Skeletal muscle tissue (tissue), 4 donors: ENCODE measurements around the gene GALNT14. TPM values are rescaled to one million over a fixed set of nuclear protein-coding genes. Genes with fewer than 3 reads are reported as not detected.
A peak's percentile ranks its signal among the peaks of the same experiment; 100 is the strongest.

ENCODE experiments used
- H3K27ac ChIP-seq: one replicate; pipeline ENCODE4 v1.7.0; 2013; ENCODE audit warnings: mild to moderate bottlenecking, low read depth, low read length, inconsistent platforms
- H3K27me3 ChIP-seq, 3 donors: one replicate each; pipeline ENCODE4 v1.7.0; 2013; ENCODE audit warnings: low read length in 3 of 3; ENCODE audit not compliant: control insufficient read depth in 3 of 3, insufficient read depth in 3 of 3
- H3K36me3 ChIP-seq, 3 donors: one replicate each; pipeline ENCODE4 v1.7.0; 2013; ENCODE audit warnings: low read length in 3 of 3; ENCODE audit not compliant: control insufficient read depth in 3 of 3, insufficient read depth in 3 of 3
- H3K4me1 ChIP-seq, 3 donors: one replicate each; pipeline ENCODE4 v1.7.0; 2013; ENCODE audit warnings: low read length in 3 of 3, mild to moderate bottlenecking in 3 of 3; ENCODE audit not compliant: control insufficient read depth in 3 of 3, insufficient read depth in 3 of 3
- H3K4me3 ChIP-seq, 3 donors: one replicate each; pipeline ENCODE4 v1.7.0; 2013; ENCODE audit warnings: low read length in 3 of 3
- H3K9ac ChIP-seq, 3 donors: one replicate each; pipeline ENCODE4 v1.7.0; 2013; ENCODE audit warnings: low read length in 3 of 3, mild to moderate bottlenecking in 3 of 3, moderate library complexity in 2 of 3, low read depth in 1 of 3
- H3K9me3 ChIP-seq, 3 donors: one replicate each; pipeline ENCODE4 v1.7.0; 2013; ENCODE audit warnings: low read length in 3 of 3; ENCODE audit not compliant: control insufficient read depth in 3 of 3
- total RNA-seq: library from RNA; depleted of rRNA; stranded (reverse); fragments of >200 nt; gene quantifications from one replicate; pipeline ENCODE4 v1.2.3, GENCODE V29; 2014
- donor health status: Osteomylitis.

Gene GALNT14
- total RNA-seq, 1 donor from 2014 or later = 2.1 TPM

DNA sequence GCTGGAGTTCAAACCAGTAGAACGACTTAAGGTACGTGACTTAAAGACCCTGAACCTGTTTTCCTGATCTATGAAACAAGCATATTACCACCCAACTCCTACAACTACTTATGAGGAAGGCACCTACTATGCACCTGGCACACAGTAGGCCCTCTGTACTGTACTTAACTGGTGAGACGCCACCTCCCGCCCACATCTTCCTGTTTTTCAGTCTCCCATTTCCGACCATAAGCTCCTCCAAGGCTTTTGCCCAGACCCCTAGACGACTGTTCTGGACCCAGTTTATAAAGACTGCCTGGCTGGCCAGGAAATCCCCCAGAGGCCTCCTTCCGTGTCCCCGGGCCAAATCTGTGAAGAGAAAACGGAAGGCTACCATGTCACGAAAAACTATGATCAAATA, 1.5 kb downstream of the GALNT14 start:
- H3K9me3 ChIP-seq = no peaks in the 10 kb centered on the region
- peak overlapping the region in 1 of 3 donors; percentile 43 for H3K4me3 ChIP-seq
- peaks cover 24 to 46% (median 42%) of the 10 kb centered on the region in 3 donors for H3K27me3 ChIP-seq
- H3K36me3 ChIP-seq = no peaks in the 10 kb centered on the region
- peaks cover 6 to 13% (median 8%) of the 10 kb centered on the region in 3 donors for H3K4me1 ChIP-seq
- no peak overlapping the region for H3K27ac ChIP-seq
- no peak overlapping the region for H3K9ac ChIP-seq

DNA sequence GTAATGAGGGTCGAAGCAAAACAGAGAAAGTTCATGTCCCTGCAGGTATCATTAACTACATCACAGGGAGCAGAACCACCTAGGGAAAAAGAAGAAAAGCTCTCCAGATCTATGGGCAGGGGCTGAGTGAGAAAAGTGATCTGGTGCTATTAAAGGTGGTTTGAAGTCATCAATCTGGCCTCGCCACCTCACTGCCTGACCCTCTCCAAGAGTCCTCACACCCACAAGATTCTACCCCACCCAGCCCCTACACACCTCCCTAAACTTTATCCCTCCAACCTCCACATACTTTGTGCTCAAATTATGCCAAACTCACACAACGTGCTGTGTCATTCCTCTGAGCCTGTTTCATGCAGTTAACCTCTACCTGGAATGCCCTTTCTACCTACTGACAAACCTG, 2.2 kb downstream of the GALNT14 start:
- H3K4me3 ChIP-seq = no peak overlapping the region
- H3K27me3 ChIP-seq = peaks cover 24 to 47% (median 42%) of the 10 kb centered on the region in 3 donors
- no peaks in the 10 kb centered on the region for H3K9me3 ChIP-seq
- H3K27ac ChIP-seq = no peak overlapping the region
- H3K4me1 ChIP-seq = peaks cover 6 to 13% (median 8%) of the 10 kb centered on the region in 3 donors
- H3K9ac ChIP-seq = no peak overlapping the region
- no peaks in the 10 kb centered on the region for H3K36me3 ChIP-seq

DNA sequence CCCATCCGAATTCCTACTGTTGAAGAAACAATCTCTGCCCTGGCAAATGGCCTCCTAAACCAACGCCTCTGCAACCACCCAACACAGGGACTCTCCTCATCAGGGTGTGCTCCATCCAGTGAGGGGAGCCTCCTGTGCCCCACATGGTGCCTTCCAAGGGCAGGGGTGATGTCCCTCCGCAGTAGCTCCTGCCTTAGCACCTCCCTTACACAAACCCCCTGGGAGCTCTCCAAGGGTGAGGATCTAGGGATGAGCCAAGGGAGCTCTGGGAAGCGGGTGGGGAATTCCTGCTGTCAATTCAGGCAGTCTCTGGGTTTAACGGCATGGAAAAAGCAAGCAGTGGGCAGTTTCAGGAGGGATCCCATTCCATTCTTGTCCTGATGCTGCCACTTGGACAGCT, 3.8 kb downstream of the GALNT14 start:
- H3K4me1 ChIP-seq = peaks cover 6 to 13% (median 8%) of the 10 kb centered on the region in 3 donors
- H3K27me3 ChIP-seq = peaks cover 24 to 46% (median 42%) of the 10 kb centered on the region in 3 donors
- H3K27ac ChIP-seq = no peak overlapping the region
- no peaks in the 10 kb centered on the region for H3K36me3 ChIP-seq
- H3K9ac ChIP-seq = no peak overlapping the region
- no peaks in the 10 kb centered on the region for H3K9me3 ChIP-seq
- H3K4me3 ChIP-seq = no peak overlapping the region

DNA sequence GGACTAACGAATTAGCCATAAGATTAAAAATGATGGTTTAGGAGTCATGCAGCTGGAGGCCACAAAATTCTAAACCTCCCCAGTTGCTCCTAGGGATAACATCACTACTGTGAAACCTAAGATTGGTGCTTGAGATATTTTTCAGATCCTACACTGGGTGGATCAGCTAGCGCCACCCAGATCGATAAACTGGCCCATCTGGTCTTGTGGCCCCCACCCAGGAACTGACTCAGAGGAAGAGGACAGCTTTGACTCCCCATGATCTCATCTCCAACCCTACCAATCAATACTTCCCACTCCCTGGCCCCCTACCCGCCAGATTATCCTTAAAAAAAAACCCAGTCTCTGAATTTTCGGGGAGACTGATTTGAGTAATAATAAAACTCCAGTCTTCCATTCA, 5.5 kb downstream of the GALNT14 start:
- Histone ChIP-seq H3K36me3 (no peaks in the 10 kb centered on the region), H3K9me3 (no peaks in the 10 kb centered on the region), H3K4me1 (peaks cover 4 to 8% (median 6%) of the 10 kb centered on the region in 3 donors), H3K9ac (no peak overlapping the region), H3K27ac (no peak overlapping the region), H3K4me3 (no peak overlapping the region), H3K27me3 (peaks cover 23 to 43% (median 37%) of the 10 kb centered on the region in 3 donors)

DNA sequence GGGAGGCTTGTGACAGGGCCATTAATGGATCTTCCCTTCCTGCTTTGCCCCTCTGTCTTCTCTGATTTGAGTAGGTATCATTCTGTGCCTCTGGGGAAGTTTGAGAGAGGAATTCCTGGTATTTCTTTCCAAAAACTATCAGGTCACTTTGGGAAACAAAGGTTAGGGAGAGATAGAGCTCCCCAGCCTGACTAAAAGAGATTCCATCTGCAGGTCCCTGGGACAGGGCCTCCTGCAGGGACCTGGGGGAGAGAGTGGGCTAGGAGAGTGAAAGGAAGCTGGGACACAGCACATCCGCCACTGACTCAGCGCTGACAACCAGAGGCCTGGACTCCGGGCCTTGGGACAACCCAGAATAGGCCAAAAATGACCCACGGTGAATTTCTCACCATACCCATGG, 6.4 kb downstream of the GALNT14 start:
- H3K4me1 ChIP-seq = peaks cover 0 to 2% (median under 1%) of the 10 kb centered on the region in 3 donors
- H3K4me3 ChIP-seq = no peak overlapping the region
- no peaks in the 10 kb centered on the region for H3K36me3 ChIP-seq
- H3K9ac ChIP-seq = no peak overlapping the region
- peaks cover 14 to 34% (median 30%) of the 10 kb centered on the region in 3 donors for H3K27me3 ChIP-seq
- no peaks in the 10 kb centered on the region for H3K9me3 ChIP-seq
- no peak overlapping the region for H3K27ac ChIP-seq

DNA sequence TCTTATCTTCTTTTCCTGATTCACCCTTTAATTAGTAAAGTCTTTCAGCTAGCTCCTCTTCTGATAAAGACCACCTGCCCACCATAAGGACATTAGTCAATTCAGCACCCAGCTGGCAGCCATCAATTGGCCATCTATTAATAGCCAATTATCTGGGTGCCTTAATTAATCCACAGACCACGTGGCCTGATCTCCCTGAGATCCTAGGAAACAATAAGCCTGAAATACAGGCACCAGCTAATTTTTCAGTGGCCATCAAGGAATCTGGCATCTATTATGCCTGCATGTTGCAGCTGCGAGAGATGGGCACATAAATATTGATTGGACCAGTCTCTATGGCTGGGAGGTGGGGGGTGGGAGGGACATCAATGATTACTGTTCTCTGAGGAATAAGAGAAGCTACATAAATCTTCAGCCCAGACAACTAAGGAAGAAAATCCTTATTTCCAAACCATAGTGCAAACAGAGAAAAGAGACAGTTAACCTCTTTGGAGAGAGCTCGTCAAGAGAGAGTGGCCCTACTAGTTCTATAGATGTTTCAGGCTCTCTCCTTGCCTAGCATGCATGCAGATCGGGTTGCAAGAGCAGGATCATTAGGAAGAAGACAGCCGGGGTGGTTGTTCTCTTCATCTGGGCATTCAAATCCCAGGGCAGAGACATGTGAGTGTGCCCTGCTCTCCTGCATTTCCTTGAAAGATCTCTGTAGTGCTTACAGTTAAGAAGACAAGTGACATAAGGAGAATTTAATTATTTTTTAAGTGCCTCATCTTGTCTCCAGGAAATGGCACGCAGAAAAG, 8.7 kb downstream of the GALNT14 start:
- H3K9me3 ChIP-seq = no peaks in the 10 kb centered on the region
- peaks cover 0 to 12% (median 7%) of the 10 kb centered on the region in 3 donors for H3K27me3 ChIP-seq

DNA sequence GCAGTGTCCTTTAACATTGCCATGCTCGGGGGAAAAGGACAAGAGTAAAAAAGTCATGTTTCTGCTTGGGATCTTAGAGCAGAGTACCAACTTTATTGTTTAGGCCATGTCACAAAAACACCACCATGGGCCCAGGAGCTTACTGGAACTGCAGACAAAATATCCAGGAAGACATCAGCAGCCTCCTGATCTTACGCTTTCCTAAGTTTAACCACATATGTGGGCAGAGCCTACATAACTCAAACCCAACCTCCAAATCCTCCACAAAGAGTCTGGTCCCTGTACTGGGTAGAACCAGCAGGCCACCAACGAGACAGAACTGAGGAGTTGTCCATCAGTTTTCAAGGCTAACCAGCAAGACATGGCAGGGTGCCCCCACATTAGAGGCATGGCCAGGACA, 10.3 kb downstream of the GALNT14 start:
- Histone ChIP-seq H3K9me3 (no peaks in the 10 kb centered on the region), H3K4me1 (no peaks in the 10 kb centered on the region), H3K27me3 (peaks cover 0 to 8% (median 0%) of the 10 kb centered on the region in 3 donors), H3K9ac (no peak overlapping the region), H3K36me3 (no peaks in the 10 kb centered on the region), H3K27ac (no peak overlapping the region), H3K4me3 (no peak overlapping the region)

More for the DNA sequence above, 8.7 kb downstream of the GALNT14 start:
- Histone ChIP-seq H3K4me1 (no peaks in the 10 kb centered on the region), H3K36me3 (no peaks in the 10 kb centered on the region), H3K4me3 (no peak overlapping the region), H3K27ac (no peak overlapping the region), H3K9ac (no peak overlapping the region)

DNA sequence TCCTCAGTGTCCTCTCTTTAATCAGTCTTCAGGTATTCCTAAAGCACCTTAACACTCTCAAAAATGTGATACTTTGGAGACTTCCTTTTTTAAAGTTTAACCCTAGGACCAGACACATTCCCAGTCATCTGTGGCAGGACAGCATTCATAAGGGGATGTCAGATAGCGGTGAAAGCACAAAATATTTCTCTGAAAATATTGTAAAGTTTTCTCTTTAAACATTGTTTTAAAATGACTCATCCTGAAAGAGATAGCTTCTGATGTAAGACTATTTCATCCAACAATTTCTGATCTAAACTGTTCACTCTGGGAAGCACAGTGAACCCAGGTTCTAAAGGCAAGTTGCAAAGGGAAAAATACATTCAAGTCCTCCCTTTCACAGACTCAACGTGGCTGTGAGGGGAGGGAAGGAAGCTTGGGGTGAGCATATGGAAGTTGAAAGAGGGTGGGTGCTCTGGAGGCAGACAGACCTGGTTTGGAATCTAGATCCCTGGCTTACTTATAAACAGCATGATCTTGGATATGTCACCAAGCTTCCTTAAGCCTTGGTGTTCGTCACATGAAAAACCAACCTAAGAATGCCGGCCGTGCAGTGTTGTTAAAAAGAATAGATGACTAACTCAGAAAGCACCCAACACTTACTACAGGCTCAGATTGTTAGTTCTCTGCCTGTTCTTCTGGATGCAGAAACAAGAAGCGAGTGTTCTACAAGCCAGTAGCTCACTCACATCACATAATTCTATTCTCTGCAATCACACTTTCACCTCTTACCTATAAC, 12.1 kb downstream of the GALNT14 start:
- Histone ChIP-seq H3K4me1 (no peaks in the 10 kb centered on the region), H3K9ac (no peak overlapping the region), H3K4me3 (no peak overlapping the region), H3K36me3 (no peaks in the 10 kb centered on the region), H3K27ac (no peak overlapping the region), H3K27me3 (peaks cover 0 to 8% (median 3%) of the 10 kb centered on the region in 3 donors), H3K9me3 (no peaks in the 10 kb centered on the region)

DNA sequence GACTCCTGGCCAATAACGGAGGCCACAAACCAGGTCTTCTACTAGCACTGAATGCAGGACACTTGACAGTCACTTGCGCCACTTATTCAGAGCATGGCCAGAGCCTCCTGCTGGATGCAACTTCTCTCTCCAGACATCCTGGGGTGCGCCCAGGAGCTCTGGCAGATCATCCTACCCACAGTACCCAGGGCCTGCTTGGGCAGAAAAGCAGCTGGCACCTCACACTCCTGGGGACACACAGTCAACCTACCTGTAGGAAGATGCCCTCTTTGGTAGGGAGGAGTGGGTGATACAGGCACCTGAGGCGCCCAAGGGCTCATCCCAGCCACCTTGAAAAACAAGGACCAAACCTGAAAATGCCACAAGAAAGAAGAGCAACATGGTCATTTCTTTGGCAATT, 13.3 kb downstream of the GALNT14 start:
- Histone ChIP-seq H3K36me3 (no peaks in the 10 kb centered on the region), H3K27me3 (peaks cover 0 to 5% (median 3%) of the 10 kb centered on the region in 3 donors), H3K9me3 (no peaks in the 10 kb centered on the region), H3K27ac (no peak overlapping the region), H3K9ac (no peak overlapping the region), H3K4me1 (no peaks in the 10 kb centered on the region), H3K4me3 (no peak overlapping the region)

DNA sequence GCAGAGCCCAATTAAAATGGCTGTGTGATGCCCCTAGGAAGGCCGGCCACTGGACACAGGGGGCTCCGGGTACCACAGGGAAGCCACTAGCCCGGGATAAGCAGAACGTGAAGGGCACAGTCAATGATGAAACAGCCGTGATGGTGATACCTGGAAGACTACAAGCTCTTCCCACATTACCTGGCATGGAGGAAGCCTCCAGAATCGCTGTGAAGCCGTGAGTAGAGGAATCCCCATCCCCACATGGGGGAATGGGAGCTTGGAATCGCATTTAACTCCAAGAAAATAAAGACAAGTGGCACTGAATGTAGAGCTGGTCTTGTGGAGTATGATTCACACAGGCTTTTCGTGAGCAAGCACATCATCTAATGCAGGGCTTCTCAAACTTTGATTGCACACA, 16.1 kb downstream of the GALNT14 start:
- Histone ChIP-seq H3K27me3 (peaks cover 0 to 3% (median 3%) of the 10 kb centered on the region in 3 donors), H3K36me3 (no peaks in the 10 kb centered on the region), H3K27ac (no peak overlapping the region), H3K9ac (no peak overlapping the region), H3K4me3 (no peak overlapping the region), H3K4me1 (no peaks in the 10 kb centered on the region), H3K9me3 (no peaks in the 10 kb centered on the region)
